RCC 7860 (cell line): Measurements from ENCODE around the gene DLEU7.

ENCODE experiments used
- DNase-seq: peaks from one replicate; pipeline ENCODE4 v3.0.0-alpha.2; 2015; ENCODE audit warnings: low spot score
- FAIRE-seq: peaks from 2 replicates; lab custom pipeline; 2012; peaks lifted over from hg19 to GRCh38; lab: Jason Lieb, UNC

The DLEU7 gene

DNA sequence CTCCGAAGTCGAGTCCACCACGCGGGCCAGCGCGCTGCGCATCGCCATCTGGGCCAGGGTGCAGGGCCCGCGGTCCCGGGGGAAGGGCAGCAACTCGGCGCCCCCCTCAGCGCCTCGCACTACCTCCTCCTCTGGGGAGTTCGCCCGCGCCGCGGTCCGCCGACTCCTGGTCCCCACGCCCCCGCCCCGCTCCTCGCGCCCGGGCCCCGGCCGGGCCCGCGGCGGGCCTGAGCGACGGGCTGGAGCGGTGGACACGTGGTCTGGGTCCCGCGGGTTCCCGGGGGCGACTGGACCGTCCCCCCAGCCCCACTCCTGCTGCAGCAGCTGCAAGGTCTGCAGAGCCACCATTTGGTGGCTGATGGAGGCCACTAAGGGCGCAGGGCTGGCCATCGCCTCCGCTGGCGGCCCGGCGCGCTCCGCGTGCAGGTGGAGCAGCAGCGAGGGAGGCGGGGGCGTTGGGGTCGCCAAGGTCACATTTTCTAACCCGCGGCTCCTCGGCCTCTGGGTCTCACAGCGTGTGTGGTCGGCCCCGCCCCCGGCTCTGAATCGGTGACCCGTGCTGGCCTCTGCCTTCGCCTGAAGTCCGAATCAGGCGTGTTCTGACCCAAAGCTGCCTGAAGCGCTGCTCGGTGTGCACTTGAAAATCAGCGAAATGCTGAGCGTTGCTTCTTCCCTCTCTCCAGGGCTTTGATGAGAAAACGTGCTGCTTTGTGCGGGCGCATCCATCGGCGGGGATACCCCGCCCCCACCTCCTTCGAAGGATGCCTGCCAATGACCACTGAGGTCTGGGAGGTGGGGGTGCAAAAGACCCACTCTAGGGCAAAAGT lies at the start of gene DLEU7:
Gene DLEU7, minus strand, starts transcription at position 436 of the 827 bp plus-strand sequence. Its CDS starts 46 bp downstream, at position 390.
- DNase-seq: no peak
- no peak for FAIRE-seq

GRCh38 chr13:50892210-50892944 lies 48.9 kb upstream of the DLEU7 start:
- FAIRE-seq (no peak), DNase-seq (no peak)

DNA sequence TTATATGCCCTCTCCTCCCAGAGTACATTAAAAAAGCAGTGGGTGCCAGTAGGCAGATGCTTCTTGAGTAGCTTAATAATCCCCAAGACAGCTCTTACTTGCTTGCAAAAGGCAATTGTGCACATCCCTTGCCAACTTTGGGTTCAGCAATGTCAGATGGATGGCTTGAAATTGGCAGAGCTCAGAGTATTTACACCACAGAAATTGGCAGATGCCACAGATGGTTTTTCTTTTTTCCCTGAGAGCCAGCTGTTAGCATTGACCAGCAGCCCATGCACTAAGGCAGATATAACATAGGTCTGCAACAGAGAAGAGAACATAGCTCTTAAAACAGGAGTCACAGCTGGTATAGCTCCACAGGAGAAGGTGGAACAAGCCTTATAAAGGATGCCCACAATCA lies 47.7 kb upstream of the DLEU7 start:
- FAIRE-seq: no peak
- DNase-seq: no peak

GRCh38 chr13:50889317-50889716 lies 45.8 kb upstream of the DLEU7 start:
- FAIRE-seq: no peak
- DNase-seq: no peak

DNA sequence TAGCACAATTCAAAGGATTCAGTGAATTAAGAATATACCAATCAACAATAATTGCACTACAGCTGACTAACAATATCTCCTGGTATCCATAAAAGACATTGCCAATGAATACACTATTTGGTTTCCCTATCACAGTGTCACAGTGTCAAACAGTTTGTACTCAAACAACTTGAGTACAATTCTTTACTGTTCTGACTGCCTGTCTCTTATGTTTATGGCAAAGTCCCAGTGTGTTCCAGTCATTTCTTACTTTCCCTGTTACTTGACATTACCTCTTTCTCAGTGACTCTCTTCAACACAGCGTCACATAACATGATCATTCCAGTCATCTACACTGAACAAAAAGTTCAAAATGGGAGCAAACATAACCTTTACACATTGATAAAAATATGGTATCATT lies 44.9 kb upstream of the DLEU7 start:
- FAIRE-seq (no peak), DNase-seq (no peak)

DNA sequence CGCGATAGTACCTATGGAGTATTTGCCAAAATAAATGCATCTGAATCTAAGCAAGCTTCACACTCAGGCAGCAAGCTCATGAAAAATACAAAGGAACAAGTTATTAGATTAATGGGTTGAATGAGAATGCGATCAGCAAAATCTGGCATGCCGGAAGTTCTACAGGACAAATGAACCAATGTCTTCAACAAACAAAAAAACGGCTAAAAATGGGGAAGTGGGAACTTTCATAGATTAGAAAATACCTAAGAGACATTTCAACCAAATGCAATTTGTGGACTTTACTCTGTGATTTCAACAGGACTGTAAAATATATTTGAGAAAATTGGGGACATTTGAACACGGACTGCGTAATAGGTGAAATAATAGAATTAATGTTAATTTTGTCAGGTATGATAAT lies 43.7 kb upstream of the DLEU7 start:
- no peak for FAIRE-seq
- DNase-seq: no peak

DNA sequence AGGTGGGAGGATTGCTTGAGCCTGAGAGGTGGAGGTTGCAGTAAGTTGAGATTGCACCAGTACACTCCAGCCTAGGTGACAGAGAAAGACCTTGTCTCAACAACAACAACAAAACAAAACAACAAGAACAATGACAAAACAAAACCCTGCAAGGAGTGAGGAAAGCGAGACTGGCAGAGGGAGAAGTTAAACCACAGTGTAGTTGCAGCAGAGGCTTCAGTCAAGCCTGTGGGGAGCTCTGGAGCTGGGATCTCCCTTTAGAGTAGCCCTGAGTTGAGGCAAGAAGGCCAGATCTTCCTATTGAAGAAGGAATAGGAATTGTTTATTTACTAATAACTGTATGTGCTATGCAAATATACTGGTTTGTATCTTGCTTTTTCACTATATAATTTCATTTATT lies 40.8 kb upstream of the DLEU7 start:
- no peak for DNase-seq
- FAIRE-seq: no peak

DNA sequence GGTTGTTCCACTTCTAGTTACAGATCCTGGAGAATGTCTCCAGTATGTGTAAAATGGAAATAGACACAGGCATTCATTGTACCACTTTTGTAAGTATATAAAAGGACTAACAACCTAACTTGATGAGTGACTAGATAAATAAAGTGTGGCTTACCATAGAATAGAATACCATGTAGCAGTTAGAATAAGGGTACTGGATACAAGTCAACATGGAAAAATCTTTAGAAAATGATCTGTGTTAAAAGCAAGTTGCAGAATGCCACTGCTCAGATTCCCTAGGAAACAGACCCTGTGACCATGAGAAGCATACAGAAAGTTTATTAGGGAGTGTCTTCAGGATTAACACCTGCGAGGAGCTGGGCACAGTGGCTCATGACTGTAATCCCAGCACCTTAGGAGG lies 40.2 kb upstream of the DLEU7 start:
- no peak for DNase-seq
- no peak for FAIRE-seq

DNA sequence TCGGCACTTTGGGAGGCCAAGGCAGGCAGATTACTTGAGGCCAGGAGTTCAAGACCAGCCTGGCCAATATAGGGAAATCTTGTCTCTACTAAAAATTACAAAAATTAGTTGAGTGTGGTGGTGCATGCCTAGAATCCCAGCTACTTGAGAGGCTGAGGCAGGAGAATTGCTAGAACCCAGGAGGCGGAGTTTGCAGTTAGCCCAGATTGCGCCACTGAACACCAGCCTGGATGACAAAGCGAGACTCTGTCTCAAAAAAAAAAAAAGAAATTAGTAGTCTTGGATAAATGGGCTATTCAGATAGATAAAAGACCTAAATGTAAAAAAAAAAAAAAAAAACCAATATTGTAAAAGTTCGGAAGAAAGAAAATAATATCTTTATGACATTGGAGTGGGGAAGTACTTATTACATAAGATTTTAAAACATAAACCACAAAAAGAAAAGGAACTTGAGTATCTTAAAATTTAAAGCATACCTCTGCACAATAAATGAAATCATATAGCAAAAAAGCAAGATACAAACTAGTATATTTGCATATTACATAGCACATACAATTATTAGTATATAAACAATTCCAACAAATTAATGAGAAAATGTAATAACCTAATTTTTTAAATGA lies 39.4 kb upstream of the DLEU7 start:
- FAIRE-seq (no peak), DNase-seq (no peak)

DNA sequence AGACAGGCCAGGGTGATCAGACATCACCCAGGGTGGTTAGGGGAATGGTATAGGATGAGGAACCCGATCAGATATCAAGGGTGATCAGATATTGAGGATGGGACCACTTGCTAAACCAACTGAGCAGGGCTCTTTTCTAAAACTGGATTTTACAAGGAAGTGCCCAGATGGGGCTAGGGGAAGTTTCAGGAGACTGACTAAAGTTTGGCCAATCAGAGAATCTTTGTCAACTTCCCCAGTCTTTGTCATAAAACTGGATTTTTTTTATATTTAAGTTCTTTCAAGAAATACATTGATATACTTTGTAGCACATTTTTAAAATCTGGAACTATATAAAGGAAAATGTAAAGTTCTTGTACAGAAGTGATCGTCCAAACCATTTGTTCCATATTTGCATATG lies 30.5 kb upstream of the DLEU7 start:
- FAIRE-seq (no peak), DNase-seq (no peak)

GRCh38 chr13:50873467-50873866 lies 30.0 kb upstream of the DLEU7 start:
- DNase-seq (no peak), FAIRE-seq (no peak)

GRCh38 chr13:50871405-50871804 lies 27.9 kb upstream of the DLEU7 start:
- FAIRE-seq (no peak), DNase-seq (no peak)

DNA sequence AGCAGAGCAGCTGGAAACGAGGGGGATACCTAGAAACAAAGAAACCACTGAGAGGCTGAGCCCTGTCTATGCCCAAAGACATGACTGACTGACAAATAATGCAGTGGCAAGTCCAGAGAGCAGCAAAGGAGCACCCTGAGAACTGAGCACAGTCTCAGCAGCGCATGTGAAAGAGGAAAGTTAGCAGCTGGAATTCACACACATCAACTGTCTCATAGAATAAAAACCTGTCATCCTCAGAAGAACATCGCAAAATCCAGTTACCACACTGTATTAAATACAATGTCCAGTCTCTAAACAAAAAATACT lies 24.1 kb upstream of the DLEU7 start:
- FAIRE-seq (no peak), DNase-seq (no peak)

- DNase-seq: no peak
- FAIRE-seq: no peak
These were observed 23.5 kb upstream of the DLEU7 start for GRCh38 chr13:50866817-50867636.

GRCh38 chr13:50864492-50864891 lies 21.0 kb upstream of the DLEU7 start:
- DNase-seq (no peak), FAIRE-seq (no peak)

DNA sequence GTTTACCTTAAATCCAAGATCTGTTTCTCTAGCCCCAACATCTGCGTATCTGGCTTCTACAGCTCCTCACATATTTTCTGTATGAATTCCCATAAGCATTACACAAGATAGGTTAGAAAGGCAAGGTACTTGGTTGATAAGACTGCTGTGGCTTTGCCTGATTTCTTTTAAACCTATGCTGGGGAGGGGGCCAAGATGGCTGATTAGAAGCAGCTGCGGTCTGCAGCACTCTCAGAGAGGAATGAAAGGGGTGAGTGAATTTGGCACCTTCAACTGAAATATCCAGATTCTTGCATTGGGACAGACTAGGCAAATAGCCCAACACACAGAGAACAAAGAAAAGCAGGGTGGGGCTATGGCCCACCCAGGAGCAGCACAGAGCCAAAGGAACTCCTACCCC lies 12.2 kb upstream of the DLEU7 start:
- FAIRE-seq: no peak
- DNase-seq: no peak

DNA sequence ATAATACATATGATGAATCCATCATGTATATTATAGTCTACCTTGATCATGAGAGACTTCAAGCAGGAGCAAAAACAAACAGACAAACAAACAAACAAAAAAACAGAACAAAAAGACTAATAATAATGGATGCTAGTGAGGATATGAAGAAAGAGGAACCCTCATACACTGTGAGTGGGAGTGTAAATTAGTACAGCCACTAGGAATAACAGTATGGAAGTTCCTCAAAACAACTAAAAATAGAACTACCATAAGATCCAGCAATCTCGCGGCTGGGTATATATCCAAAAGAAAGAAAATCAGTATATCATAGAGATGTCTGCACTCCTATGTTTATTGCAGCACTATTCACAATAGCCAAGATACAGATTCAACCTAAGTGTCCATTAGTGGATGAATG lies 7.0 kb upstream of the DLEU7 start:
- no peak for FAIRE-seq
- DNase-seq: no peak

- FAIRE-seq (no peak), DNase-seq (no peak)
These were observed 4.0 kb upstream of the DLEU7 start for GRCh38 chr13:50847501-50847900.

DNA sequence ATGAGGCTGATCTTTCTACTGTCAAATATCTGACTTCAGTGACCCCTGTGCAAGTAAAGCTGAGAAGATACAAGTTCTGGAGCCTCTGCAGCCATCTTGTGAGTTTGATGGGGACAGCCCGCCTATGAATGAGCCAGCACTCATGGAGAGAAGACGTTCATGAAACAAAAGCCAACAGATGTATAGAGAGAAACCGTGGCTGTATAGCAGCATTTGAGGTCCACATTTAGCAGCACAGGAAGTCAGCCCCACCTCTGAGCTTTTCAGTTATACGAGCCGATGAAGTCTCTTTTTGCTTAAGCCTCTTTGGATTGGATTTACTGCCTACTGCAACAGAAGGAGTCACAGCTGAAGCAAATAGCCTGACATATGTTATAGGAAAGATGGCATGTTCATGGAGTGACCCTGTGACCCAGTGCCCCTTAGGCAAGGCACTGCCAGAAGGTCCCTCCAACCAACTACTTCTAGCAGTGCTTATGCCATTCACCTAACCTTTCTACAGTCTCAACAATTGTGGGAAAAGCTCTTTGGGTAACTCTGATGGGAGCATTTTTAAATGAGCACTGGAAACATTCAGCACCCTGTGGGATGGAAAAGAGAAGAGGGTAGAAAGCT lies 3.5 kb upstream of the DLEU7 start:
- no peak for FAIRE-seq
- DNase-seq: no peak

- FAIRE-seq (no peak), DNase-seq (no peak)
These were observed 1.7 kb upstream of the DLEU7 start for GRCh38 chr13:50845211-50845610.
